Measurements from ENCODE around the gene SHCBP1L.

DNA sequence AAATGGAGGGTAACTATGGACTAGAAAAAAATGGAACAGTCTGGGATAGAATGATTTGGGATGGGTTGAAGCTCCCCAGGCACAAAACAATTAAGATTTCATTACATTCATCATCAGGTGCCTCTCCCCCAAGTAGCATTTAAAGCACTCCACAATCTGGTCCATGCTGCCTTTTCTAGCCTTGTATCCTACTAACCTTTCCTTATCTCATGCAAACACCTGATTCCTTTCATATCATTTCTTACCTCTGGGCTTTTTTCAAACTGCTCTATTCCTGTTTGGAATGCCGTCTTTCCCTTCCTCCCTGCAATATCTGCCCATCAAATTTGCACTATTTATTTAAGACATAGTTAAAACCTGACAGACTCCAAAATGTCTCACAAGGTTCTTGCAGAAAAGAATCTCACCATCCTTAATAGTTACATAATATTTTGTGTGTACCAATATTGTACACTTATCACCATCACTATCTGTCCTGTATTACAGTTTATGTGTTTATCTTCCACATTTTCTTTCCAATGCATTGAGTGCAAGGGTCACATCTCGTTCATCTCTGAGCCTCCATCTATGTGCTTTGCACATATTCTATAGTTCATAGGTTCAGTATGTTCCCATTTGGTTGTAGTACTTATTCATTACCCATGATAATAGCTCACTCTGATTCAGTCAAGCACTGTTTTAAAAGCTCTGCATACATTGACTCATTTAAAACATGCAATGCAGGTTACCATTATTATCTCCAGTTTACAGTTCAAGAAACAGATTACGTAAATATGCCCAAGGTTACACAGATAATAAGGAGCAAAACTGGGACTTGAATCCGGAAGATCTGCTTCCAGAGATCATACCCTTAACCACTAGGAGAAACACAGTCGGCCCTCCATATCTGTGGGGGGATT, 16.1 kb upstream of the SHCBP1L start:
- TF ChIP-seq EZH2 (IDR thresholded peaks at IDR 0.05) (no peak), POLR2AphosphoS5 (IDR thresholded peaks at IDR 0.05; ENCODE audit: borderline replicate concordance, low read depth, low read length) (no peak)
